T-helper 22 cell (primary cell): ENCODE results near the gene GRWD1.

ENCODE experiments used
- DNase-seq: peaks from one replicate; pipeline ENCODE4 v3.0.0-alpha.2; 2020; ENCODE audit warnings: low read depth

The GRWD1 gene

DNA sequence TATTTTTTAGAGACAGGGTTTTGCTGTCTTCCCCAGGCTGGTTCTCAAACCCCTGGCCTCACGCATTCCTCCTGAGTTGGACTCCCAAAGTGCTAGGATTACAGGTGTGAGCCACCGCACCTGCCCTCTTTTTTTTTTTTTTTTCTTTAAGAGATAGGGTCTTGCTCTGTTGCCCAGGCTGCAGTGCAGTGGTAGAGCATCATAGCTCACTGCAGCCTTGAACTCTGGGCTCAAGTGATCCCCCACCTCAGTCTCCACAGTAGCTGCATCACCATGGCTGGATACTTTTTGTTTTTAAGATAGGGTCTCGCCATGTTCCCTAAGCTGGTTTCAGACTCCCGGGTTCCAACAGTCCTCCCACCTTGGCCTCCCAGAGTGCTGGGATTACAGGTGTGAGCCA is 11.1 kb downstream of the GRWD1 start:
- DNase-seq = no peak

DNA sequence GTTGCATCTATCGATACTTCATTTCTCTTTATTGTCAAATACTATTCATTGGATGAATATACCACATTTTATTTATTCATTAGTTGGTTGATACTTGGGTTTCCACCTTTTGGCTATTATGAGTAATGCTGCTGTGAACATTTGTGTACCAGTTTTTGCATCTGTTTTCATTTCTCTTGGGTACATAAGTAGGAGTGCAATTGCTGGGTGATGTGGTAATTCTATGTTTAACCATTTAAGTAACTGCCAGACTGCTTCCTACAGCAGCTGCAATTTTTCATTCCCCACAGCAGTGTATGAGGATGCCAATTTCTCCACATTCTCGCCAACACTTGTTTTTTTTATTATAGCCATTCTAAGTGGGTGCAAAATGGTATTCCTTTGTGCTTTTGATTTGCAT is 12.2 kb downstream of the GRWD1 start:
- DNase-seq = no peak

DNA sequence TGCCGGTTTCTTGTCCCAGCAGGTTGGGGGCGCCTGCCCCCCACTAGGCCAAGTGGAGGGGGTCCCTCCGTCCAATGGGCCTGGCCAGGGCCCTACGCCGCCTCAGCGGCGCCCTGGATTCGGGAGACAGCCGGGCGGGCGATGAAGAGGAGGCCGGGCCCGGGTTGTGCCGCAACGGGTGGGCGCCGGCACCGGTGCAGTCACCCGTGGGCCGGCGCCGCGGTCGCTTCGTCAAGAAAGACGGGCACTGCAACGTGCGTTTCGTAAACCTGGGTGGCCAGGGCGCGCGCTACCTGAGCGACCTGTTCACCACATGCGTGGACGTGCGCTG is 15.8 kb downstream of the GRWD1 start:
- DNase-seq = no peak

DNA sequence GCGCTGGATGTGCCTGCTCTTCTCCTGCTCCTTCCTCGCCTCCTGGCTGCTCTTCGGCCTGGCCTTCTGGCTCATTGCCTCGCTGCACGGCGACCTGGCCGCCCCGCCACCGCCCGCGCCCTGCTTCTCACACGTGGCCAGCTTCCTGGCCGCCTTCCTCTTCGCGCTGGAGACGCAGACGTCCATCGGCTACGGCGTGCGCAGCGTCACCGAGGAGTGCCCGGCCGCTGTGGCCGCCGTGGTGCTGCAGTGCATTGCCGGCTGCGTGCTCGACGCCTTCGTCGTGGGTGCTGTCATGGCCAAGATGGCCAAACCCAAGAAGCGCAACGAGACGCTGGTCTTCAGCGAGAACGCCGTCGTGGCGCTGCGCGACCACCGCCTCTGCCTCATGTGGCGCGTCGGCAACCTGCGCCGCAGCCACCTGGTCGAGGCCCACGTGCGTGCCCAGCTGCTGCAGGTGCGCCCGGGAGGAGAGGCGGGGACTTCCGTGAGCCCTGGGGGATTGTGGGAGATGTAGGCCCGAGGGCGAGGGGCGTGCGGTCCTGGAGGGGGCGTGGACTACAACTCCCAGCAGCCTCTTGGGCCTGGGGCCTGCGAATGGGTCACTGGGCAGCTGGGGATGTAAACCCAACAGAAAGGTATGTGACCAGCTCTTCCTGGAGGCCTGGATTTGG is 16.3 kb downstream of the GRWD1 start:
- no peak for DNase-seq

DNA sequence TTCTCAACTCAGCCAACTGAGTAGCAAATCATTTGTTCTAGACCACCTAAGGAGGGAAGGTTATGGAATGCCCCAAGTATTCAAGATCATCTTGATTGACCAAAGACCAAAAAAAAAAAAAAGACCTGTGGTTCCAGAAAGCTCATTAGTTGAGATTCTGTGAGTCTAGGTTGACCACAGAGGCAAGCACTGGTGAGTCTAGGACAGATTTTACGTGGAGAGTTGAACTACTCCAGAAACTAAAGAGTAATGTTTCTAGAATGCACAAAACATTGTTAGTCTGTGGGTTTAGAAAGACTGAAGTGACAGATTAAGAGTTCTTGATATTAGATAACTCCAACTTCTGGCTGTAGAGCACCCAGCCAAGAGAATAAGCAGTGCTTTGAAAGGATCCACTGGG is 19.4 kb downstream of the GRWD1 start:
- DNase-seq = no peak

DNA sequence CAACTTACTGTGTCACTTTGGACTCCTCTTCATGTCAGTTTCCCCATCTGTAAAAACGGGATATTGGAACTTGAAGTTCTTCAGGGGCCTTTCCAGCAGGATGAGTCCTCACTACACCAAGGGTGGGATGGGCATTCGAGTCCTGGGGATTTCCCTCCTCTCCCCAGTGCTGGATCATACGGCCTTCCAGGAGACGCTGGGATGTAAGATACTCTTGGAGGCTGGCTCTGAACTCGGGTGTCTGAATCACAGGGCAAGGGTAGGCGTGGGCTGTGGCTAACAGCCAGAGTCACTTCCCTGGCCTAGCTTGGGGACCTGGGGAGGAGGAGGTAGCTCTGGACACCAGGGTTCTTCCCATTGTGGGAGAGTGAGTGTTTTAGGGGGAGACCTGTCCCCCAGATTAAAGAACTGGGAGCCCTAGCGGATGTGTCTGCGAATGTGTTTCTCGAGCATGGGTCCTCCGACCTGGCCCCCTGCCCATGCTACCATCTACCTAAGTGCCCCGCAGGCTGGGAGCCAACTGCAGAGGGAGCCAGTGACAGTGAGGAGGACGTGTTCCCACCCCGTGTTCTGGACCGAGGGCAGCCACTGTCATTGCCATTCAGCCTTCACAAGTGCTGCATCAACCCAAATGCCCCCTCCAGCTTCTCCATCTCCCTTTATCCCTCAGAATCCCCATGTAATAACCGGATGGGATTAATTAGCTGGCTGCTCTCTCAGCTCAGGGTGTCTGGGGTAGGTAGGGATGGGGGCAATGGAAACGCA is 21.0 kb downstream of the GRWD1 start:
- DNase-seq = no peak

DNA sequence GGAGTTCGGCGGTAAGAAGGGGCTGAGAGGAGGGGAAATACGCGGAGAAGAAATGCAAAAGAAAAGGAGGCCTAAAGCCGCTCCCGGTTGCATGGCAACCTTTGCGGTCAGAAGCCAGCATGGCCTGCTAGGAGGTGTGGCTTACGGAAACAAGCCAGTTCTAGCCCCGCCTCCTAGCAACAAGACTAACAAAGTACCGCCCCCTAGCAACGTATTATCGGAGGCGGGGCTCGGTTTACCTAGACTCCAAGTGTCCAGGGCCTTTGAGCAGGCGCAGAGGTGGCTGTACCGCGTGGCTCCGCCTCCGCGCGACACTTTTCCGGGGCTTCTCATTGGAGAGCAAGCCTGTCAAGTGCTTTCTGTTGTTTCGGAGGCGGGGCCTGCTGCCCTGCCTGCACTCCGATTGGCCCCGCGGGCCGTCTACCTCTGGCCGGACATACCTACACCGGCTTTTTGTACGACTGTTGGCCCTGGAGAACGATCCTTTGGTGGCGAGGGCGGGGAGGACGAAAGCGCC is 23.0 kb downstream of the GRWD1 start:
- DNase-seq = peak; percentile 100

DNA sequence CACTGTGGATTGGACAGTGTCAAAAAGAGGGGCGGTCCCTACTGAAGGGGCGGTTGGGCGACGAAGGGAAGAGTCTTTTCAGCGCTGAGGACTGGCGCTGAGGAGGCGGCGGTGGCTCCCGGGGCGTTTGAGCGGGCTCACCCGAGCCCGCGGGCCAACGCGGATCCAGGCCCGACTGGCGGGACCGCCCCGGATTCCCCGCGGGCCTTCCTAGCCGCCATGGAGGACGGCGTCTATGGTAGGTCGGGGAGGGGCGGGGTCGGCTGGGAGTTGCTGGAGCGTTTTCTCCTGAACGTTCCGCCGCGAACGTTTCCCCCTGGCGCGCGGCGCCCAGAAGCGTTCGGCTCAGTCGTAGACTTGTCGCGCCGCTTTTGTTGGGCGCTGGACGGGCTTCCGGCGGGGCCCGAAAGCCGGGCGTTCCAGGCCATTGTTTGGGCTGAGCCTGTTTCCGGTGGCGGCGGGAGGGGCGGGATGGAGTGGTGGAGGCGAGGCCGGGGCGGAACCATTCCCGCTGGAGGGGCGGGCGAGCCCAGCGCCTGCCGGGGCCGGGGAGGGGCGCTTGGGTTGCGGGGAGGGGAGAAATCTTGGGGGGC is 23.6 kb downstream of the GRWD1 start, which contains the start of gene CYTH2:
Gene CYTH2, plus strand, starts transcription at position 81 of the 593 bp plus-strand sequence. Its CDS starts 139 bp downstream, at position 220.
- DNase-seq = peak; percentile 62

DNA sequence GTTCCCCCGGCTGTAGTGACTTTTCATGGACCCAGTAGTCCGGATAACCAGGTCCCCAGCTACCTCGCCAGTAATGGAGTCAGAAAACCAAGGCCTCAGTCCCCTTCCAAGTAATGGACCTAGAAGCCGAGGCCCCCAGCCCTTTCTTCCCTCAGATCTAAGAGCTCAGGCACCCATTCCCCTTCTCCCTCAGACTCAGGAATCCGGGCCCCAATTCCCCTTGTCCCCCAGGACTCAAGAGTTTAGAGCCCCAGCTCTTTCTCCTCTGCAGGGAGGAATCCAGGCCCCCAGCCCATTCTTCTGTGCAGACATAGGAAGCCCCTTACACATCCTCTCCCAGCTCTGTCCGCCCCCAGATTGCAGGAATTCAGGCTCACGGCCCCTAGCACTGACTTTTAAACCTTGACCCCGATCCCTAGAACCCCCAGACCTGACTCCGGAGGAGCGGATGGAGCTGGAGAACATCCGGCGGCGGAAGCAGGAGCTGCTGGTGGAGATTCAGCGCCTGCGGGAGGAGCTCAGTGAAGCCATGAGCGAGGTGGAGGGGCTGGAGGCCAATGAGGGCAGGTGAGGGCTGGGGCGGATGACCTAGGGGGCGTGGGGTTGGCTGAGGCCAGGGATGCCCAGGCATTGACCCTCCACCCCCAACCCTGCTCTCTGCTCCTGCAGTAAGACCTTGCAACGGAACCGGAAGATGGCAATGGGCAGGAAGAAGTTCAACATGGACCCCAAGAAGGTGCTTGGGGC is 24.3 kb downstream of the GRWD1 start:
- no peak for DNase-seq

DNA sequence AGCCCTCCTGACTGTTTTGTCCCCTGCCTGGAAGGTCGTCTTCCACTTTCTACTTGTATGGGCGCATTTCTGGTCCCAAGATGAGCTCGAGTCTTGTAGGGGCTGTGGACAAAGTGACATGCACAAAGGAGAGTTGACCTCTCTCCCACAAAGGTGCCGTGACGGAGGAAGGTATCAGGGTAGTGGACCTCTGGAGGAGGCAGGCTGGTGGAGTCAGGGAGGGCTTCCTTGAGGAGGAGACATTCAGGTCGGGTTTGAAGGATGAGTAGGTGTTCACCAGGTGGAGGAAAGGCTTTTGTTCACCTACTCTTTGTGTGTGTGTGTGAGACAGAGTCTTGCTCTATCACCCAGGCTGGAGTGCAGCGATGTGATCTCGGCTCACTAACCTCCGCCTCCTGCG is 25.1 kb downstream of the GRWD1 start:
- no peak for DNase-seq

DNA sequence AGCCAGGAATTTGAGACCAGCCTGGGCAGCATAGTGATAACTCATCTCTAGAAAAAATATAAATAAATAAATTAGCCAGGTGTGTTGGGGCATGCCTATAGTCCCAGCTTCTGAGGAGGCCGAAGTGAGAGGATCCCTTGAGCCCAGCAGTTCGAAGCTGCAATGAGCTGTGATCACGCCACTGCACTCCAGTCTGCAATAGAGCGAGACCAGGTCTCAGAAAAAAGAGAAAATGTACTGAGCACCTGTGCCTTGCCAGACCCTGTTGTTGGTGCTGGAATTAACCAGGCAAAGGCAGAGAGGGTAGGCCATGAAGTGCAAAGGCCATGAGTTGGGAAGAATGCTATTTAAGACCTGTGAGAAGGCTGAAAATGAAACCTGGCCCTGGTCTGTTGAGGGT is 26.1 kb downstream of the GRWD1 start:
- DNase-seq = no peak

DNA sequence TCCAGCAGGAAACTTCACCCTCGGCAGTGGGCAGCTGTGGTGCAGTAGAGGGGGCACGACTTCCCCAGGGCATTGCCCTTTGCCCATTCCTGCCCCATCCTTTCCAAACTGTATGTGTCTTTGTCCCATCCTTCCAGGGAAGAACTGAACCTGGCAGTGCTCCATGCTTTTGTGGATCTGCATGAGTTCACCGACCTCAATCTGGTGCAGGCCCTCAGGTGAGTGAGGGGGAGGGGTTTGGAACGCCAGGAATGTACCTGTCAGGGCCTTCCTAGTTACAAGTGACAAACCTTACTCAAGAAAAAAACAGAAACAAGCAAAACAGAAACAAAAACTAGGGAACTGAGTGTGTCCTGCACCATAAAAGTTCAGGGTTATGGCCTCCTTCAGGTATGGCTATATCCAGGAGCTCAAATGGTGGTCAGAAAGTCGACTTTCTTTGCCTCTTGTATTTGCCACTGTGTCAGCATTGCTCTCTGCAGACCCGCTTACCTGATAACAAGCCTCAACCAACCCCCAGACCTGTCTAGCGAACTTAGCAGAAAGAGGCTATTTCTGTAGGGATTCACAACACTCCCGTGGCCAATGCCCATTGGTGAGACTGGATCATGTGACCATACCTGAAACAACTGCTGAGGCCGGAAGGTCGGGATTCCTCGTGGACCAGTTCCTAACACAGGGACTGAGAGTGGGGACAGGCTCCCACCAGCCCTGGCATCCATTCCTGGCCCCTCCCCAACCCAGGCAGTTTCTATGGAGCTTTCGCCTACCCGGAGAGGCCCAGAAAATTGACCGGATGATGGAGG is 27.6 kb downstream of the GRWD1 start:
- no peak for DNase-seq

DNA sequence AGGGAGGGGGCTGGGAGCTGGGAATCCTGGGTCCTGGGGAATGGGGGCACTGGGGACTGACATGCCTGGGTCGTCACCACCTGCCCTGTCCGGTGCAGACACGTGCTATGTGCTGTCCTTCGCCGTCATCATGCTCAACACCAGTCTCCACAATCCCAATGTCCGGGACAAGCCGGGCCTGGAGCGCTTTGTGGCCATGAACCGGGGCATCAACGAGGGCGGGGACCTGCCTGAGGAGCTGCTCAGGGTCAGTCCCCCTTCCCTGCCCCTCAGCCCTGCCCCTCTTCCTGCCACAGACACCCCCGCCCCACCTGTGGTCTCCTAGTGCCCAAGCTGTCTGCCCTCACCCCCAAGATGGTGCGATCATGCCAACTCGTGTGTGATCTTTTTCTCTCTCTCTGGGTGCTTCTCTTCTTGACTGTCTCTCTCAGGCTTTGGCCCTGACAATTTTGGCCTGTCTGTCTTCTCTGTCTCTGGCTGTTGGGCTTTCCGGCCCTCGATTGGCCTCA is 28.4 kb downstream of the GRWD1 start:
- DNase-seq = no peak

DNA sequence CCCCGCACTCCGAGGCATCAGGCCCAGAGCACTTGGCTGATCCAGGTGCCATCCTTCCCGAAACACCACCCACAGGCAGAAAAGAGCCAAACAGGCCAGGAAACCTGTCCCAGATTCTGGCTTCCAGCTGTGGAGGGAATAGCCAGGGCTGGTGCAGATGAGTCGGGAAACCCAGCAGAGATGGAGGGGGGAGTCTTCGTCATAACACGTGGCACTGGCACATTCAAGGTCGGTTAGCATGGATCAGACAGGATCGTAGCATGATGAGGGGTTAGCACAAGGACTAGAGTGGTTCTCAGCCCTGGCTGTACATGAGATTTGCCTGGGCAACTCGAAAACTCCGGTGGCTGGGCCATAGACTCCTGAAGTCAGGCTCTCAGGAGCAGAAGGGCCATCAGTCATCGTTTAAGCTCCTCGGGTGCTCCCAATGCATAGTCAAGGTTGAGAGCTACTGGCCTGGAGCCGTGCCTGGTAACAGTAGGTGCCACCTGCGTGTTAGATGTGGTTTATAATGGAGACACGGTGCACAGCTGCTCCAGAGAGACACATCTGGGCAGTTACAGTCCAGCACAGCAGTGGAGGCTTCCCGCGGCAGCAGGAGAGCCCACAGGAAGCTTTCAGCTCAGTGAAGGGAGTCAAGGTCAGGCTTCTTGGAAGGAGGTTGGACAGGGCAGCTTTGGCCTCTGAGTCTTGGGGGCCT is 29.7 kb downstream of the GRWD1 start:
- no peak for DNase-seq

DNA sequence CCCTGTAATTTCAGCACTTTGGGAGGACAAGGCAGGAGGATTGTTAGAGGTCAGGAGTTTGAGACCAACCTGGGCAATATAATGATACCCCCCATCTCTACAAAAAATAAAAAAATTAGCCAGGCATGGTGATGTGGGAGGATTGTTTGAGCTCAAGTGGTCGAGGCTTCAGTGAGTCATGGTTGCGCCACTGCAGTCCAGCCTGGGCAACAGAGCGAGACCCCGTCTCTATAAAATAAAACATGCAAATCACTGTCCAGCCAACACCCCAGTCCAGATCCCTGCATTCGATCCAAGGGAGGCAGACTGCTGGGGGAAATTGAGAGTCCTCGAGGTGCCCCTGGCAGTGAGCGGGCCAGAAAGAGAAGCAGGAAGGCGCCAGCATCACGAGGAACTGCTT is 30.4 kb downstream of the GRWD1 start:
- DNase-seq = no peak

DNA sequence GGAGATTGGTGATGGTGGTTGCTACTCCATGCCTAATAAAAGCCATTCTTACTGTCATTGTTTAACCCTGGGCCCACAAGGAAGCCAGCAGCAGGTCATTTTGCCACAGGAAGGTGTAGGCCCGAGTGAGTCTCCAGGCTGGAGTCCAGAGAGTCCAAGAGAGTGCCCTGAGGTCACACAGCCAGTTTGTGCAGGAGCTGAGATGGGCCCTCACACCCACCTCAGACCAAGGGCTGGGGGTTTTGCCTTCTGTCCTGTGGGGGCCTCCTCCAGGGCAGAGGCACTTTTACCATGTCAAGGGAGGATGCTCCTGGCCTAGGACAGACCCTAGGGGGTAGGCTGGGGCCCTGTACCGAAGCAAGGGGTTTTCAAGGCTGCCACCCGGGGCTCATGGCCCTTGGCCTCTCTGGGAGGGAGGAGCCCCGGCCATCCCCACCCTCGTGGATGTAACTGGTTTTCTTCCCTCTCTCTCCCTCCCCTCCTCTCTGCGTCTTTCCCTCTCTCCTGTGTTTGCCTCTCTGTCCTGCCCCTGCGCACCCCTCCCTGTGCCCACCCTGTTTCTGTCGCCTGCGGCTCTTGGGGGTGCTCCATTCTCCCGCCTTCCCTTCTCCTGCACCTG is 31.4 kb downstream of the GRWD1 start:
- DNase-seq = no peak

DNA sequence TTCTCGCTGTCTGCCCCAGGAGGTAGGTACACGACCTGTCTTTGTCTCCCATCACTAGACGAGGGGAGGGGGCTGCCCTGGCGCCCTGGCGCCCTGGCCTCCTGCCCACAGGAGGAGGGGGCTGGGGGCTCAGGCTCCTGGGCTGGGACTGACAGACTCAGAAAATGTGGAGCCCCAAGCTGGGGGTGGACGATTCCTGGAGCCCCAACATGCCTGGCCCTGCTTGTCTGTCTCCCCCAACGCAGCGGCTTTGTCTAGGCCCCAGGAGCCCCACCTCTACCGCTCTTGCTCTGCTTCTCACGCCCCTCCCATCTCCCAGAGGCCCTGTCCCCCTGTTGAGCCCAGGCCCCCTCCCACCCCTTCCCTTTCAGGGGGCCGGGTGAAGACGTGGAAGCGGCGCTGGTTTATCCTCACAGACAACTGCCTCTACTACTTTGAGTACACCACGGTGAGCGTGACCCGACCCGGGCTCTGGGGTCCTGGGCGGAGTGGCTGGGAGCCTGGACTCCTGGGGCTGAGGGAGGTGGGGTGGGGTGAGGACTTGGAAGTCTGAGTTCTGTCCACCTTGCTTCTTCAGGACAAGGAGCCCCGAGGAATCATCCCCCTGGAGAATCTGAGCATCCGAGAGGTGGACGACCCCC is 32.0 kb downstream of the GRWD1 start:
- no peak for DNase-seq

DNA sequence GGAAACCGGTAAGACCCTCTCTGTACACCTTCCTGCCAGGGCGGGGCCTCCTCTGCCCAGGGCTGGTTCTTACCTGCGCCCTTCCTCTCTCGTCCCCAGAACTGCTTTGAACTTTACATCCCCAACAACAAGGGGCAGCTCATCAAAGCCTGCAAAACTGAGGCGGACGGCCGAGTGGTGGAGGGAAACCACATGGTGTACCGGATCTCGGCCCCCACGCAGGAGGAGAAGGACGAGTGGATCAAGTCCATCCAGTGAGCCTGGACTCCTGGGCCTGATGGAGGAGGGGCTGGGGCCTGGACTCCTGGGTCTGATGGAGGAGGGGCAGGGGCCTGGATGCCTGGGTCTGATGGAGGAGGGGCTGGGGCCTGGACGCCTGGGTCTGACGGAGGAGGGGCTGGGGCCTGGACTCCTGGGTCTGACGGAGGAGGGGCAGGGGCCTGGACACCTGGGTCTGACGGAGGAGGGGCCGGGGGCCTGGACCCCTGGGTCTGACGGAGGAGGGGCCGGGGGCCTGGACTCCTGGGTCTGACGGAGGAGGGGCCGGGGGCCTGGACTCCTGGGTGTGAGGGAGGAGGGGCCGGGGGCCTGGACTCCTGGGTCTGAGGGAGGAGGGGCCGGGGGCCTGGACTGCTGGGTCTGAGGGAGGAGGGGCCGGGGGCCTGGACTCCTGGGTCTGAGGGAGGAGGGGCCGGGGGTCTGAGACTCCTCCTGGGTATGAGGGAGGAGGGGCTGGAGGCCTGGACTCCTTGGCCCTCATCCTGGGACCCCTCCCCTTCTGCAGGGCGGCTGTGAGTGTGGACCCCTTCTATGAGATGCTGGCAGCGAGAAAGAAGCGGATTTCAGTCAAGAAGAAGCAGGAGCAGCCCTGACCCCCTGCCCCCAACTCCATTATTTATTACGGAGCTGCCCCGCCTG is 32.8 kb downstream of the GRWD1 start:
- DNase-seq = no peak

DNA sequence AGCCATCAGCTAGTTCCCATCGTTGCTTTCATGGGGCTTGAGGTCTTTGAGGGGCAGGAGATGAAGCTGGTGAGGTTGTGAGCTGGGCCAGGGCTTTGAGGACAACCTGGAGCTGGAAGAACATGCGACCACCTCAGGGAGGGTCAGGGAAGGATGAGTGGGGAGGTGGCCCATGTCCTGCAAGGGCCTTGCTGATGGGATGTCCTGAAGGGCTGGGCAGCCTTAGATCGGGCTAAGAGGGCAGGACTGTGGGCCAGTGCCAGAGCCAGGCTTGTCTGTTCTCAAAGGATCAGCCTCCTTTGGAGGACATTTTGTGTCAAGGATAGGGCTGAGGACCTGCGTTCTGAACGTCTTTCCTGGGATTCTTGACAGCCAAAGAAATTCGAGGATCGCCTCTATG is 33.9 kb downstream of the GRWD1 start:
- no peak for DNase-seq
